Left colon (tissue), 2 donors: Measurements from ENCODE around the gene SPECC1. TPM values are rescaled to one million over a fixed set of nuclear protein-coding genes. Genes with fewer than 3 reads are reported as not detected.
"Not testable (repeated sequence)": the region's sequence is repeated elsewhere in the genome, so short reads cannot be mapped to it uniquely, and the experiment has no call there.

Experiments used
- ATAC-seq: fragments of 200-7000 bp; cut with Tn5 transposase; one replicate; pipeline ENCODE4 v1.9.1; 2020; ENCODE audit warnings: mild to moderate bottlenecking, moderate library complexity
- DNase-seq, 2 donors: peaks; one replicate each; pipeline ENCODE4 v3.0.0-alpha.2; 2020
- intact Hi-C, 2 donors: fragments of 100-400 bp; cut with DNase I in 1 of 2; cut with micrococcal nuclease in 1 of 2; formaldehyde crosslinking; loops; one replicate each; pipeline versions ENCODE4 v1.11.2 to v1.14.0; 2022; cut with DNase I, micrococcal nuclease
- total RNA-seq, 2 donors: library from RNA; stranded (reverse); fragmentation: NEBNext Ultra II Directional; extraction: Animal tissue kit (Norgen Biotek cat#: 25700); gene quantifications; one replicate each; pipeline ENCODE4 v1.2.1, GENCODE V29; 2021
- donor health status: DM: no; HTN: no; CAD: no.
- donor health status: DM: yes; HTN: yes; CAD: no.

The SPECC1 gene
- total RNA-seq, 2 donors from 2014 or later: 86.5 to 104 TPM

GRCh38 chr17:20300436-20300934 is 291.3 kb downstream of the SPECC1 start:
- no peak for ATAC-seq
- DNase-seq: no peak
- intact Hi-C loops: no loop called here

- no peak for ATAC-seq
- intact Hi-C loops: no loop called here
- no peak for DNase-seq
Observed at GRCh38 chr17:20302246-20302917, 293.2 kb downstream of the SPECC1 start.

DNA sequence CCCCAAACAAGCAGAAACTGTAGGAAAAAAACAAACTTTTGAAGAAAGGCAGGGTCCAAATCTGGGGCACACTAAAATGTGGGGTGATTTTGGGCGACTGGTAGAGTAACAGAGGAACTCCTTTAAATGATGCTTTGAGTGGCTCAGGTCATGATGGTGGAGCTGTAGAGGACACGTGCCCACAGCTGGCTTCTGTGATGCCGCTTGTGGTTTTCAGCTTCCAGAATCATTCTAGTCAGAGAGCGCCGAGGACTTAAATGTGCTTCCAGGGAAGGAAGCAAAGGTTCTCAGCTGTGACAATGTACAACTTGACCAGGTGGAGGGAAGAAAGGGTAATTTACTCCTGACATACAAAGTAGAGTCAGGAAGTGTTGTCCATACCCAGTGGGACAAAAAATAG is 295.8 kb downstream of the SPECC1 start:
- ATAC-seq: no peak
- no peak for DNase-seq
- intact Hi-C loops: no loop called here

DNA sequence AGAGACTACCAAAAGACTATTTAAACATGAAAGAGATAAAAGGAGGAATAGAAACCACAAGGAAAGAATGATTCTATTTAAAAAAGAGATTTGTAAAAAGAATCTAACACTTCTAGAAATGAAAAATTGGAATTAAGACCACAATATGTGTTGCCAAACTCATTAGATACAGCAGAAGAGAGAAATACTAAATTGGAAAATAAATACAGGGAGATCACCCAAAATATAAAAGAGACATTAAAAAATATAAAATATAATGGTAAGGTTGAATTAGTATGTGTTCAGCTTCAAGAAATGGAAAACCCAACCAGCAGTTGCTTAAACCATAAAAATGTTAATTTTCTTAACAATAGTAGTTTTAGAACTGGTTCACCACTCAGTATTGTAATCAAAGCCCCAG is 297.8 kb downstream of the SPECC1 start:
- intact Hi-C loops: no loop called here
- ATAC-seq (no peak), DNase-seq (no peak)

DNA sequence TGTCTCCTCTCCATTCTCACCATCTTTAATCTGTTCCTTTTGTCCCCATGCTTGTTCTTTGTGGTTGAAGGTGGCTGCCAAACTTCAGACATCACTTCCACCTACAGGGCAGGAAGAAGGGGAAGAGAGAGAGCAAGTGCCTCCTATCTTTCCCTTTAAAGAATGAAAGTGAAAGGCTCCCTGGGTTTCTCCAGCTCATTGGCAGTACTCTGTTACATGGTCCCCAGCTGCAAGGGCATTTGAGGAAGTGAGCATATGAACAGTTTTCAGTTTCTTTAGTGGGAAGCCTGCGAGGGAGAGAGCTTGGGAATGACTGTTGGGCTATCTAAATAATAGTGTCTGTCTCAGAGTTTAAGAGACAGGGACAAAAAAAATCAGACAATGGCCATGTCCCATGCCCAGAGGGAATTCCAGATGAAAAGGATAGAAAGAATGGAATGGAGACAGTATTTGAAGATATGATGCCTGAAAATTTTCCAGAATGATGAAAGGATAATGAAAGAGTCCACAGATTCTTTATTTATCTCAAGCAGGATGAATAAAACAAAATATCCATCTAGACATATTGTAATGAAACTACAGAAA is 298.3 kb downstream of the SPECC1 start:
- ATAC-seq (no peak), DNase-seq (no peak)
- intact Hi-C loops: no loop called here

DNA sequence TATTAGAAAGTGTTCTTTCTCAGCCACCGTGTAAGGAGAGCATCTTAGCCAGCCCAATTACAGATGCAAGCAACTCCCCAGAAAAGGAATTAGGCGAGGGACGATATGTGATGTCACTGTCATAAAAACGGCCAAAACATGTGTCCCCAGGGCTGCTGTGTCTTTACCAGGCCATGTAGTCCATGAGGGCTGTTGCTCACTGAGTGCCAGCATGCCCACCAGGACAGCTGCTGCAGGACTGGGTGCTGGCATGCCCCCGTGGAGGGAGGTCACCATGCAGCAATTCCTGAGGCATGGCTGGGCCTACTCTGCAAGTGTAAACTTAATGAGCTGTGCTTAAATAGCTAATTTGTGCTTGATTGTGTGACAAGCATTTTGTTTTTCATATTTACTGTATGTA is 301.3 kb downstream of the SPECC1 start:
- ATAC-seq (no peak), DNase-seq (no peak)
- intact Hi-C loops: no loop called here

GRCh38 chr17:20313306-20313705 is 304.1 kb downstream of the SPECC1 start:
- DNase-seq: no peak
- no peak for ATAC-seq
- intact Hi-C loops: no loop called here

DNA sequence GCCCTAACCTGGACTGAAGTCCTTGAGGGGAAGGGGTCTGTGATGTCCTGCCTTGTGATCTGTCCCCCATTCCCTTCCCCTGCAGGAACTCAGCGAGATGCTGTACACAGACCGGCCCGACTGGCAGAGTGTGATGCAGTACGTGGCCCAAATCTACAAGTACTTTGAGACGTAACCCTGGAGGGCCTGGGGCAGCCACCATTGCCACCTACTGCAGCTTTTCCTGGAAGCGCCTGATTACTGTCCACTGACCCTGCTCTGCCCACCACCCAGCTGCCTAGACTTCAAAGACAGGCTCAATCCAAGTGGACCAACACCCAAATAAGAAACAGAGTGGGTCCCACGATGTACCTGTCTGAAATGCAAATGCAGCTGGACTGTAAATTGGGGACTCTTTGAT is 304.7 kb downstream of the SPECC1 start:
- ATAC-seq (peak; percentile 18), DNase-seq (no peak)
- intact Hi-C loops: no loop called here

- no peak for ATAC-seq
- intact Hi-C loops: no loop called here
- DNase-seq: no peak
Observed at GRCh38 chr17:20314834-20315233, 305.7 kb downstream of the SPECC1 start.

DNA sequence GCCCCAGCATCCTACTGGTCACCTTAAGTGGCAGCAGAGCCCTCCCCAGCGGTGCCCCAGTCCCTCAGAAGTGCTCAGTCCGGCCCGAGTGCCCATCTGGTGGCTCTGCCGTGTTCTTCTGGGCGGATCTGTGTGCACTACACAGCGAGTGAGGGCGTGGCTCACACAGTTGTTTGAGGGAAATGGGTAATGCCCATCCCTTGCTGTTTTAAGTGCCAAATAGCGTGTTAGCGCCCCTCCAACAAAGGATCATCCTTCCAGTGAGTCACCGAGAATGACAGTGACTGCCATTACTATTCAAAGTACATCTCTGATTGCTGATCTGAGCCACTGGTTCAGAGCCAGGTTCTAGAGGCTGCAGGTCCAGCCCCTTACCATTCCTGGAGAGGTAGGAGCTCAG is 306.2 kb downstream of the SPECC1 start:
- intact Hi-C loops: no loop called here
- ATAC-seq (no peak), DNase-seq (no peak)

GRCh38 chr17:20315821-20316220 is 306.7 kb downstream of the SPECC1 start:
- DNase-seq (no peak), ATAC-seq (no peak)
- intact Hi-C loops: no loop called here

DNA sequence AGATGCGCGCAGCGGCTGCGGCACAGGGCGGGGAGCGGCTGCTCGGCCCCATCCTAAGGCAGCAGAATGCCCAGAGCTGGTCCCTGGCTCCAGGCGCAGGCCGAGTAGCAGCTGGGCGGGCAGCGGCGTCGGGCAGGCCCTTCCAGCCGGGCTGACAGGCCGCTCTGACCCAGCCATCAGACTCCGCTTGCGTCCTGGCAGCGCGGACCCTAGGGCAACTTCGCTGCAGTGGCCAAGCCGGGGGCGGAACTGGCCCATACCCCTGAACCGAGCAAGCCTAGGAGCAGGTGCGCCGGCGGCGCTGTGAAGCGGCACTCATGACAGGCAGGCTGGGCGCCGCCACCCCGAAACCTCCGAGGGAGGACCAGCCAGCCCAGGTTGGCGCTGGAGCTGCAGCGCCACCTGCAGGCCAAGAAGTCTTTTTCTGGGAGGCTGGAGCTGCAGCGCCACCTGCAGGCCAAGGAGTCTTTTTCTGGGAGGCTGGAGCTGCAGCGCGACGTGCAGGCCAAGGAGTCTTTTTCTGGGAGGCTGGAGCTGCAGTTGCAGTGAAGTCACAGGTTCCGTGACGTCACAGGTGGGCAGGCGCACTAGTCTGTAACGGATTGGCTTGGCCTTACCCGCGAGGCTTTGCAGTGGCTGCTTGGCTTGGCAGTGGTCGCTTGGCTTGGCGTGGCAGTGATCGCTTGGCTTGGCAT is 311.5 kb downstream of the SPECC1 start:
- ATAC-seq (peak; percentile 91), DNase-seq (peak; percentile 54 to 76)
- intact Hi-C loops: not testable (repeated sequence)

GRCh38 chr17:20321357-20321756 is 312.2 kb downstream of the SPECC1 start:
- ATAC-seq, DNase-seq, intact Hi-C loops: not testable (repeated sequence)

DNA sequence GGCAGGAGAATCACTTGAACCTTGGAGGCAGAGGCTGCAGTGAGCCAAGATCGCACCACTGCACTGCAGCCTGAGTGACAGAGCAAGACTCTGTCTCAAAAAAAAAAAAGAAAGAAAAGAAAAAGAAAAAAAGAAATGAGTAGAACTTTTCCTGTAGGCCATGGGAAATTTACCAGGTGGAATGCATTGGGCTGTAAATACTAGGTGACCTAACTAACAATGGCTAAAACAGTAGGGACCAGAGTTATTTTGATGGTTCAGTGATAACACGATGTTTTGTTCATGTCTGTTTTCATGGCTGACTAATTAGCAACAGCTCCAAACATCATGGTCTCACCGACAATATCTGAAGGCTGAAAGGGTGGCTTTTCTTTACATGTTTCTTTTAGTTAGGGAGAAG is 318.6 kb downstream of the SPECC1 start:
- ATAC-seq, DNase-seq, intact Hi-C loops: not testable (repeated sequence)

- DNase-seq, ATAC-seq, intact Hi-C loops: not testable (repeated sequence)
Observed at GRCh38 chr17:20351405-20351804, 342.2 kb downstream of the SPECC1 start.

DNA sequence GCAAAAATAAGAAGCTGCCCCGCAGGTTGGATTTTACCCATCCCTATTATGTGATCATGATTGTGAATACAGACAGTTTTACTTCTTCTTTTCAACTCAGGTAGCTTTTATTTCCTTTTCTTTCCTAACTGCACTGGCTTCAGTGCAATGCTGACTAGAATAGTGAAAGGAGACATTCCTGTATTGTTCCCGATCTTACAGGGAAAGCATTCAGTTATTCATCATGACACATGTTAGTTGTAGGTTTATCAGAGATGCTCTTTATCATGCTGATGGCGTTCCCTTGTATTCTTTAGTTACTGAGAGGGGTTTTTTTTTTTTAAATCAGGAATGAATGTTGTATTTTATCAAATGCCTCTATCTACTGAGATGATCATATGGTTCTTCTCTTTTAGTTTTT is 343.4 kb downstream of the SPECC1 start:
- intact Hi-C loops, DNase-seq, ATAC-seq: not testable (repeated sequence)

- intact Hi-C loops, ATAC-seq, DNase-seq: not testable (repeated sequence)
Observed at GRCh38 chr17:20363846-20364245, 354.7 kb downstream of the SPECC1 start.
